Uterus (tissue), 4 donors: Measurements from ENCODE around the gene GALNT5. TPM values are rescaled to one million over a fixed set of nuclear protein-coding genes. Genes with fewer than 3 reads are reported as not detected.

Source experiments
- DNase-seq, 2 donors: peaks; one replicate each; pipeline ENCODE4 v3.0.0-alpha.2; 2019 to 2020
- H3K27ac ChIP-seq, 2 donors: fragments of 200-600 bp; sonication (generic); 1 replicate in 1 of 2; 2 replicates in 1 of 2; pipeline ENCODE4 v1.5.1; 2016 to 2018
- H3K27me3 ChIP-seq, 2 donors: fragments of 200-600 bp; sonication (generic); one replicate each; pipeline ENCODE4 v1.5.1; 2018 to 2019; ENCODE audit warnings: control low read depth in 1 of 2
- H3K36me3 ChIP-seq, 2 donors: fragments of 200-600 bp; sonication (generic); one replicate each; pipeline ENCODE4 v1.5.1; 2019; ENCODE audit warnings: control low read depth in 1 of 2
- H3K4me1 ChIP-seq, 2 donors: fragments of 200-600 bp; sonication (generic); one replicate each; pipeline ENCODE4 v1.5.1; 2018 to 2019; ENCODE audit warnings: control low read depth in 1 of 2
- H3K4me3 ChIP-seq, 2 donors: fragments of 200-600 bp; sonication (generic); 1 replicate in 1 of 2; 2 replicates in 1 of 2; pipeline ENCODE4 v1.5.1; 2018 to 2019; ENCODE audit warnings: mild to moderate bottlenecking in 1 of 2
- H3K9me3 ChIP-seq, 2 donors: fragments of 200-600 bp; sonication (generic); one replicate each; pipeline ENCODE4 v1.5.1; 2019; ENCODE audit warnings: control low read depth in 1 of 2
- POLR2A ChIP-seq, 2 donors: fragments of 450-650 bp; IDR thresholded peaks; one replicate each; pipeline ENCODE4 v1.6.1; 2016; ENCODE audit warnings: antibody characterized with exemption in 2 of 2, mild to moderate bottlenecking in 1 of 2, moderate library complexity in 1 of 2
- intact Hi-C: fragments of 100-400 bp; cut with DNase I; formaldehyde crosslinking; loops from one replicate; pipeline ENCODE4 v1.15.1; 2023; ENCODE audit warnings: low total_unique reads
- total RNA-seq, 4 donors: library from RNA; depleted of rRNA in 3 of 4; stranded (reverse); fragments of >200 nt in 3 of 4; gene quantifications; one replicate each; pipeline versions ENCODE4 v1.1.0 to v1.2.4, GENCODE V29; 2014 to 2023
- TF ChIP-seq, protein P1 (sequence below), 4 experiments: fragments of 200-600 bp in 2 of 4; fragments of 450-650 bp in 2 of 4; sonication (generic) in 2 of 4; IDR thresholded peaks; one replicate each; pipeline ENCODE4 v1.5.1; 2016 to 2019; ENCODE audit warnings: antibody characterized with exemption in 4 of 4, mild to moderate bottlenecking in 2 of 4, moderate library complexity in 1 of 4
- donor health status: DM: yes; HTN: yes; CAD: no.

The GALNT5 gene
- total RNA-seq, 4 donors from 2014 or later: 0.26 to 8.1 TPM; not detected in 2

DNA sequence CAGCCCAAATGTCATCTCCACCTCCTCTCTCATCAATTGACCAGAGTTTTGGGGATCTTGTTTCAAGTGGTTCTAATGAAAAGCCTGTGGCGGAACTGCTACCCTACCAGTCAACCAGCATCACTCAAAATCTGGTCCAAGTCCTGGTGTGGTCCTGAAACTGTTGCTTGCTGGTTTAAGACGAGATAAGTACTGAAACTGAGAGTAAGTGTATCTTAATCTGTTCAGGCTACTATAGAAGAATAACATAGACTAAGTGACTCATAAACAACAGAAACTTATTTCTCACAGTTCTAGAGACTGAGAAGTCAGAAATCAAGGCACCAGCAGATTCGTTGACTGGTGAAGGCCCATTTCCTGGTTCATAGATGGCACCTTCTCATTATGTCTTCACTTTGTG is 879 bp upstream of the GALNT5 start:
- Histone ChIP-seq H3K27ac (no peak overlapping the region), H3K9me3 (no peaks in the 10 kb centered on the region), H3K4me3 (no peak overlapping the region), H3K27me3 (no peaks in the 10 kb centered on the region), H3K36me3 (no peaks in the 10 kb centered on the region), H3K4me1 (no peaks in the 10 kb centered on the region)
- intact Hi-C loops: no loop called here
- DNase-seq: no peak
- no peak for TF ChIP-seq POLR2A (IDR thresholded peaks at IDR 0.05)
- TF ChIP-seq, protein P1, sequence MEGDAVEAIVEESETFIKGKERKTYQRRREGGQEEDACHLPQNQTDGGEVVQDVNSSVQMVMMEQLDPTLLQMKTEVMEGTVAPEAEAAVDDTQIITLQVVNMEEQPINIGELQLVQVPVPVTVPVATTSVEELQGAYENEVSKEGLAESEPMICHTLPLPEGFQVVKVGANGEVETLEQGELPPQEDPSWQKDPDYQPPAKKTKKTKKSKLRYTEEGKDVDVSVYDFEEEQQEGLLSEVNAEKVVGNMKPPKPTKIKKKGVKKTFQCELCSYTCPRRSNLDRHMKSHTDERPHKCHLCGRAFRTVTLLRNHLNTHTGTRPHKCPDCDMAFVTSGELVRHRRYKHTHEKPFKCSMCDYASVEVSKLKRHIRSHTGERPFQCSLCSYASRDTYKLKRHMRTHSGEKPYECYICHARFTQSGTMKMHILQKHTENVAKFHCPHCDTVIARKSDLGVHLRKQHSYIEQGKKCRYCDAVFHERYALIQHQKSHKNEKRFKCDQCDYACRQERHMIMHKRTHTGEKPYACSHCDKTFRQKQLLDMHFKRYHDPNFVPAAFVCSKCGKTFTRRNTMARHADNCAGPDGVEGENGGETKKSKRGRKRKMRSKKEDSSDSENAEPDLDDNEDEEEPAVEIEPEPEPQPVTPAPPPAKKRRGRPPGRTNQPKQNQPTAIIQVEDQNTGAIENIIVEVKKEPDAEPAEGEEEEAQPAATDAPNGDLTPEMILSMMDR (IDR thresholded peaks at IDR 0.05): no peak

DNA sequence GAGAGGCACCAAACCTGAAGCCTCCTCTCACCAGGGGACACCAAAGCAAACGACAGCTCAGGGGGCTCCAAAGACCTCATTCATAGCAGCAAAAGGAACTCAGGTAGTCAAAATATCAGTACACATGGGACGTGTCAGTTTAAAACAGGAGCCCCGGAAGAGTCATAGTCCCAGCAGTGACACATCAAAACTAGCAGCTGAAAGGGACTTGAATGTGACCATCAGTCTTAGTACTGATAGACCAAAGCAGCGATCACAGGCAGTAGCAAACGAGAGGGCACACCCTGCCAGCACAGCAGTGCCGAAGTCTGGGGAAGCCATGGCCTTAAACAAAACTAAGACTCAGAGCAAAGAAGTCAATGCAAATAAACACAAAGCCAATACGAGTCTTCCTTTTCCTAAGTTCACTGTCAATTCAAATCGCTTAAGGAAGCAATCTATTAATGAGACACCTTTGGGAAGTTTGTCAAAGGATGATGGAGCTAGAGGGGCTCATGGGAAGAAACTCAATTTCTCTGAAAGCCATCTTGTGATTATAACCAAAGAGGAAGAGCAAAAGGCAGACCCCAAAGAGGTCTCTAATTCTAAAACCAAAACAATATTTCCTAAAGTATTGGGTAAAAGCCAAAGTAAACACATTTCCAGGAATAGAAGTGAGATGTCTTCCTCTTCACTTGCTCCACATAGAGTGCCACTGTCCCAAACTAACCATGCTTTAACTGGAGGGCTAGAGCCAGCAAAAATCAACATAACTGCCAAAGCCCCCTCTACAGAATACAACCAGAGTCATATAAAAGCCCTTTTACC is 1.2 kb downstream of the GALNT5 start:
- Histone ChIP-seq H3K27me3 (no peaks in the 10 kb centered on the region), H3K36me3 (no peaks in the 10 kb centered on the region), H3K4me1 (no peaks in the 10 kb centered on the region), H3K4me3 (no peak overlapping the region), H3K27ac (no peak overlapping the region), H3K9me3 (no peaks in the 10 kb centered on the region)
- DNase-seq: no peak
- TF ChIP-seq POLR2A (IDR thresholded peaks at IDR 0.05): no peak
- TF ChIP-seq, protein P1 (IDR thresholded peaks at IDR 0.05): no peak
- intact Hi-C loops: no loop called here

DNA sequence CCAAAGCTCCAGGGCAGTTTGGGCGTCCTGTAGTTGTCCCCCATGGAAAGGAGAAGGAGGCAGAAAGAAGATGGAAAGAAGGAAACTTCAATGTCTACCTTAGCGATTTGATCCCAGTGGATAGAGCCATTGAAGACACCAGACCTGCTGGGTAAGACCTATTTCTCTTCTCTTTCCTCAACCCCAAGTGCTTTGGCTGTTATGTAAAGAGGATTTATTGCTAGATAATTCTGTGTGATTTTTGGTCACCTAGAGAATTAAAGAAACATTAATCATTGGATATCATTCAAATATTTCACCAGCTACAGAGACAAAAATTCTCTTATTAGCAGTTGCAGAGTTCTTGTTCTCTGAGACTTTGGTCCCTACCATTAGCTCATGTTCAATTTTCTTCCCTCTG is 1.9 kb downstream of the GALNT5 start:
- intact Hi-C loops: no loop called here

DNA sequence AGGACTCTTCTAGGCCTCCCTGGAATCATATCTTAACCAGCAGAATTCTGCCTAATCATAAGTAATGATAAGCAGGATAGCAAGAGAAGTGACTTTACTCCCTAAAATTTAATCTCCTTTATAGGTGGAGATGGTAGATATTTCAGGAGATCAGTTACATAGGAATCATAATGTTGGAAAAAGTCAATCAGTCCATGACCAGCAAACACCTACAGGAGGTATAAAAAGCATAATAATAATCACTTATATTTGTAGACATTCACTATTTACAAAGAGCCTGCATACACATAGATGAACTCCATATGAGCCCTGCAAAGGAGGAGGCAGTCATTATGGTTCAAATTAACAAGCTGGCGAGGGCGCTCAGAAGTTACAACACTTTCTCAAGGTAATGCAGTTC is 2.5 kb downstream of the GALNT5 start:
- intact Hi-C loops: no loop called here
- no peaks in the 10 kb centered on the region for H3K36me3 ChIP-seq
- no peaks in the 10 kb centered on the region for H3K4me1 ChIP-seq
- H3K27ac ChIP-seq: no peak overlapping the region
- no peaks in the 10 kb centered on the region for H3K9me3 ChIP-seq
- TF ChIP-seq, protein P1 (IDR thresholded peaks at IDR 0.05): no peak
- TF ChIP-seq POLR2A (IDR thresholded peaks at IDR 0.05): no peak
- no peak for DNase-seq
- no peak overlapping the region for H3K4me3 ChIP-seq
- H3K27me3 ChIP-seq: no peaks in the 10 kb centered on the region

More for the DNA sequence above, 1.9 kb downstream of the GALNT5 start:
- H3K27ac ChIP-seq: no peak overlapping the region
- H3K4me1 ChIP-seq: no peaks in the 10 kb centered on the region
- H3K36me3 ChIP-seq: no peaks in the 10 kb centered on the region
- no peaks in the 10 kb centered on the region for H3K27me3 ChIP-seq
- TF ChIP-seq, protein P1 (IDR thresholded peaks at IDR 0.05): no peak
- TF ChIP-seq POLR2A (IDR thresholded peaks at IDR 0.05): no peak
- no peaks in the 10 kb centered on the region for H3K9me3 ChIP-seq
- no peak for DNase-seq
- H3K4me3 ChIP-seq: no peak overlapping the region

DNA sequence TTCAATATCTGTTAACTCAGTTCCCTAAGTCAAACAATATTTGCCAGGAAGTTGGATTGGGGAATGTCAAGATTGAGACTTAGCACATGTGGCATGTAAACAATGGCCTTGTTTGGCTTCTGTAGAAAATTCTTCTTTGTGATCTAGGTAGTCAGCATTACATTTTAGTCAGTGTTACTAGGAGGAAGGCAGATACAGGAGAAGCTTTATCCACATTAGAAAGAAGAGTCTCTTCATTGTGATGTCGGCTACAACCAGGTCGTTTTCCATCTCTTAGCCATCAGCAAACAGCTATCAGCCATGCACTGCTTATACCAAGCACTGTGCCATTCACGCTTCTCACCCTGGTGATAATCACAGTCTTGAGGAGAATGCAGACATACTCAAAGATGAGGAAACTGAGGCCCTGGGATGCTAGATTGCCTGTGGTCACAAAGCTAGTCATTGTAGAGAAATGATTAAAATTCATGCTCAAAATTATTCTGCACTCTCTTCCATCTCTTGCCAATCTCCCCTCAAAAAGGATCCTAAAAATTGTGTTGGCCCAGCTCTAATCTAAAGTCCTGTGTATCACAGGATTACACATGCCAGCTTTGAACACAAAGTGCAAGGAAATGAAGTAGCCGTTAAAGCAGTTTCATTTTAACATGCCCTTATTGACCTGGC is 3.2 kb downstream of the GALNT5 start:
- no peak for DNase-seq

More for the DNA sequence above, 3.2 kb downstream of the GALNT5 start:
- H3K4me1 ChIP-seq: no peaks in the 10 kb centered on the region
- no peaks in the 10 kb centered on the region for H3K9me3 ChIP-seq
- intact Hi-C loops: no loop called here
- no peak overlapping the region for H3K4me3 ChIP-seq
- H3K27me3 ChIP-seq: no peaks in the 10 kb centered on the region
- H3K27ac ChIP-seq: no peak overlapping the region
- H3K36me3 ChIP-seq: no peaks in the 10 kb centered on the region
- no peak for TF ChIP-seq POLR2A (IDR thresholded peaks at IDR 0.05)
- TF ChIP-seq, protein P1 (IDR thresholded peaks at IDR 0.05): no peak
